GM21447 (cell line): ENCODE measurements around the gene RELN.
"Not testable (repeated sequence)": the region's sequence is repeated elsewhere in the genome, so short reads cannot be mapped to it uniquely, and the experiment has no call there.

Experiments
- ATAC-seq: cut with Tn5 transposase; IDR thresholded peaks from one replicate; pipeline ENCODE4 v1.9.1; 2021; ENCODE audit not compliant: unreplicated experiment

Gene RELN

GRCh38 chr7:103532955-103533354 lies 456.5 kb downstream of the RELN start:
- ATAC-seq = no peak

- ATAC-seq = no peak
These were observed 461.3 kb downstream of the RELN start for GRCh38 chr7:103528152-103528551.

- ATAC-seq = no peak
These were observed 463.5 kb downstream of the RELN start for GRCh38 chr7:103525937-103526336.

GRCh38 chr7:103524042-103524907 lies 465.2 kb downstream of the RELN start:
- no peak for ATAC-seq

- no peak for ATAC-seq
These were observed 467.5 kb downstream of the RELN start for GRCh38 chr7:103521937-103522336.

- ATAC-seq = no peak
These were observed 484.8 kb downstream of the RELN start for GRCh38 chr7:103504505-103505135.

GRCh38 chr7:103501206-103501605 lies 488.3 kb downstream of the RELN start:
- ATAC-seq = no peak

GRCh38 chr7:103499976-103500375 lies 489.5 kb downstream of the RELN start:
- ATAC-seq = no peak

GRCh38 chr7:103487419-103487818 lies 502.0 kb downstream of the RELN start:
- ATAC-seq = no peak

- ATAC-seq = not testable (repeated sequence)
These were observed 502.6 kb downstream of the RELN start for GRCh38 chr7:103486873-103487272.

GRCh38 chr7:103480771-103481170 lies 508.7 kb downstream of the RELN start:
- no peak for ATAC-seq

- ATAC-seq = no peak
These were observed 514.5 kb downstream of the RELN start for GRCh38 chr7:103474956-103475355.

- ATAC-seq = no peak
These were observed 520.1 kb downstream of the RELN start for GRCh38 chr7:103469095-103469948.

GRCh38 chr7:103466814-103467213 lies 522.6 kb downstream of the RELN start:
- no peak for ATAC-seq

GRCh38 chr7:103462358-103462757 lies 527.1 kb downstream of the RELN start:
- ATAC-seq = no peak

GRCh38 chr7:103447073-103447960 lies 542.1 kb downstream of the RELN start:
- peak; percentile 83 for ATAC-seq

GRCh38 chr7:103446049-103446520 lies 543.4 kb downstream of the RELN start, which contains the start of gene SLC26A5:
SLC26A5 (minus strand) TSS chr7:103446207; CDS start chr7:103421514, 24,693 bp downstream.
- ATAC-seq = no peak

GRCh38 chr7:103445228-103446048 lies 544.0 kb downstream of the RELN start:
- no peak for ATAC-seq

GRCh38 chr7:103439661-103440060 lies 549.8 kb downstream of the RELN start:
- no peak for ATAC-seq
